HepG2 (cell line): ENCODE measurements around the gene AHSG. TPM values are rescaled to one million over a fixed set of nuclear protein-coding genes. Genes with fewer than 3 reads are reported as not detected.

Experiments used
- ATAC-seq: fragments of 200-7000 bp; cut with Tn5 transposase; 3 replicates; pipeline ENCODE4 v1.9.1; 2020; ENCODE audit warnings: mild to moderate bottlenecking, moderate library complexity
- BruUV-seq: library from RNA; stranded (reverse); fragments of 400-500 nt; replicated peaks from 2 replicates; lab custom pipeline; 2021; lab: Mats Ljungman, UMichigan
- CTCF ChIA-PET: fragments of 300-600 bp; formaldehyde crosslinking; extraction: SDS; loops from one replicate; lab custom pipeline; 2021; ENCODE audit warnings: low total read pairs, inconsistent platforms, low intra/inter-chr PET ratio; lab: Yijun Ruan, JAX
- POLR2A ChIA-PET: fragments of 350-600 bp; sonication (Branson Sonifier 250); formaldehyde crosslinking; loops from one replicate; lab custom pipeline; 2020; ENCODE audit warnings: antibody characterized with exemption, inconsistent platforms; lab: Yijun Ruan, JAX
- DNase-seq: peaks from one replicate; pipeline ENCODE4 v3.0.0-alpha.2; 2015; ENCODE audit warnings: low spot score
- FAIRE-seq: peaks from 3 replicates; lab custom pipeline; 2011; peaks lifted over from hg19 to GRCh38; lab: Jason Lieb, UNC
- H2AFZ ChIP-seq: one replicate; pipeline ENCODE4 v1.6.1; 2011; ENCODE audit warnings: low read length, inconsistent platforms
- H3K27ac ChIP-seq: fragments of 300-600 bp; 3 replicates; pipeline ENCODE4 v1.8.0; 2011; ENCODE audit warnings: mixed run types, mild to moderate bottlenecking, mixed read lengths, low read length, inconsistent platforms; ENCODE audit not compliant: insufficient read depth; ENCODE audit errors: extremely low read length
- H3K27me3 ChIP-seq, 2 experiments: fragments of 200-600 bp in 1 of 2; 2 replicates in 1 of 2; 3 replicates in 1 of 2; pipeline versions ENCODE4 v1.6.0 to v1.8.0; 2011; ENCODE audit warnings: low read length in 2 of 2, mild to moderate bottlenecking in 2 of 2, moderate library complexity in 2 of 2, inconsistent platforms in 1 of 2; ENCODE audit not compliant: insufficient read depth in 2 of 2, control insufficient read depth in 1 of 2
- H3K36me3 ChIP-seq, 2 experiments: fragments of 200-600 bp in 1 of 2; replicated peaks in 1 of 2; 2 replicates in 1 of 2; 3 replicates in 1 of 2; pipeline versions ENCODE4 v1.5.1 to v1.8.0; 2011; ENCODE audit warnings: low read length in 2 of 2, inconsistent platforms in 1 of 2; ENCODE audit not compliant: insufficient read depth in 2 of 2, control insufficient read depth in 1 of 2
- H3K4me1 ChIP-seq: 2 replicates; pipeline ENCODE4 v1.5.1; 2012; ENCODE audit warnings: low read length, inconsistent platforms; ENCODE audit not compliant: insufficient read depth
- H3K4me2 ChIP-seq: 2 replicates; pipeline ENCODE4 v1.6.0; 2011; ENCODE audit warnings: low read depth, low read length, inconsistent platforms
- H3K4me3 ChIP-seq, 3 experiments: fragments of 200-600 bp in 1 of 3; sonication (generic), shearing (Covaris generic) in 1 of 3; replicated peaks in 1 of 3; 2 replicates each; pipeline ENCODE4 v1.5.1; 2011 to 2016; ENCODE audit warnings: low read length in 3 of 3, inconsistent platforms in 2 of 3, low read depth in 2 of 3, mild to moderate bottlenecking in 2 of 3, control low read depth in 1 of 3, mixed read lengths in 1 of 3; ENCODE audit not compliant: insufficient read depth in 1 of 3
- H3K79me2 ChIP-seq: one replicate; pipeline ENCODE4 v1.6.1; 2011; ENCODE audit warnings: low read length, inconsistent platforms; ENCODE audit not compliant: insufficient read depth
- H3K9ac ChIP-seq: 2 replicates; pipeline ENCODE4 v1.6.0; 2011; ENCODE audit warnings: mild to moderate bottlenecking, low read depth, low read length, inconsistent platforms; ENCODE audit not compliant: insufficient read depth
- H3K9me3 ChIP-seq: 2 replicates; pipeline ENCODE4 v1.5.1; 2012; ENCODE audit warnings: mild to moderate bottlenecking, low read length
- H4K20me1 ChIP-seq: 2 replicates; pipeline ENCODE4 v1.6.0; 2011; ENCODE audit warnings: inconsistent platforms, mild to moderate bottlenecking, low read length, moderate library complexity; ENCODE audit not compliant: insufficient read depth
- HMG20A ChIP-seq: IDR thresholded peaks from 2 replicates; pipeline ENCODE4 v1.6.1; 2016; ENCODE audit warnings: borderline replicate concordance
- HNRNPH1 ChIP-seq: fragments of 200-400 bp; formaldehyde crosslinking; optimal IDR thresholded peaks from 2 replicates; pipeline ENCODE3; 2017; ENCODE audit warnings: mild to moderate bottlenecking, low read depth, low read length
- KAT8 ChIP-seq: IDR thresholded peaks from 2 replicates; pipeline ENCODE4 v1.6.1; 2016; ENCODE audit warnings: missing genetic modification reagents, missing compliant biosample characterization
- KDM5A ChIP-seq: fragments of 200-600 bp; sonication (generic); IDR thresholded peaks from 2 replicates; pipeline ENCODE4 v1.7.0; 2018; ENCODE audit warnings: antibody characterized with exemption, mild to moderate bottlenecking, low read length, borderline replicate concordance
- PLRG1 ChIP-seq: fragments of 450-650 bp; conservative IDR thresholded peaks from 2 replicates; pipeline ENCODE4 v1.6.1; 2016
- SRSF1 ChIP-seq: fragments of 200-400 bp; formaldehyde crosslinking; optimal IDR thresholded peaks from 2 replicates; pipeline ENCODE3; 2017; ENCODE audit warnings: mild to moderate bottlenecking, low read depth, low read length, moderate library complexity
- TSC22D2 ChIP-seq: sonication (generic); formaldehyde crosslinking; IDR thresholded peaks from 2 replicates; pipeline ENCODE4 v1.5.1; 2020; ENCODE audit warnings: missing genetic modification reagents, mild to moderate bottlenecking, borderline replicate concordance
- ZNF235 ChIP-seq: sonication (generic); formaldehyde crosslinking; IDR thresholded peaks from 2 replicates; pipeline ENCODE4 v1.8.1; 2023; ENCODE audit warnings: mild to moderate bottlenecking, missing genetic modification reagents, borderline replicate concordance
- ZNF484 ChIP-seq: sonication (generic); formaldehyde crosslinking; IDR thresholded peaks from 2 replicates; pipeline ENCODE4 v1.5.1; 2020; ENCODE audit warnings: mild to moderate bottlenecking, low read depth, missing genetic modification reagents, borderline replicate concordance
- WGBS: methylation state at CpG from one replicate; pipeline ENCODE4 v1.1.6; 2017; ENCODE audit warnings: low lambda C conversion rate; 5-methylcytosine and 5-hydroxymethylcytosine counted together
- in situ Hi-C: cut with HindIII; loops from 2 replicates; pipeline ENCODE4 v1.10.0; 2017; ENCODE audit warnings: low pct_unique_long_range_greater_than_20kb; ENCODE audit not compliant: extremely low pct_ligation_motif_present
- intact Hi-C: fragments of 100-400 bp; cut with micrococcal nuclease; formaldehyde crosslinking; loops from one replicate; pipeline ENCODE4 v1.10.0; 2022; ENCODE audit not compliant: unreplicated experiment
- polyA plus RNA-seq, 8 experiments: library from polyadenylated mRNA; depleted of rRNA in 3 of 8; stranded (reverse) in 7 of 8; unstranded in 1 of 8; fragments of >200 nt; fragmentation: Illumina TruSeq in 4 of 8; extraction: Trizol in 4 of 8; gene quantifications; 2 replicates each; pipeline versions ENCODE4 v1.2.1 to v1.2.3, GENCODE V29; 2011 to 2016; ENCODE audit warnings: low read depth in 4 of 8, missing spikeins in 1 of 8, mixed read lengths in 1 of 8; ENCODE audit not compliant: insufficient read depth in 1 of 8
- total RNA-seq, 5 experiments: library from RNA; depleted of rRNA; stranded (reverse); fragments of >200 nt; fragmentation: Illumina TruSeq; extraction: Trizol; gene quantifications; 2 replicates each; pipeline ENCODE4 v1.2.3, GENCODE V29; 2016; ENCODE audit warnings: low read depth in 1 of 5
- TF ChIP-seq, protein P1 (sequence below): sonication (generic); formaldehyde crosslinking; IDR thresholded peaks from 2 replicates; pipeline ENCODE4 v1.4.0; 2020; ENCODE audit warnings: mild to moderate bottlenecking, missing genetic modification reagents, borderline replicate concordance
- TF ChIP-seq, protein P2 (sequence below): sonication (generic); formaldehyde crosslinking; IDR thresholded peaks from 2 replicates; pipeline ENCODE4 v1.5.0; 2020; ENCODE audit warnings: missing genetic modification reagents

AHSG gene
- total and polyA plus RNA-seq, 2 of the 13 experiments (the other 11 are each of a cell fraction or from before 2014, with no cell fraction given): 2,043 to 19,152 TPM

DNA sequence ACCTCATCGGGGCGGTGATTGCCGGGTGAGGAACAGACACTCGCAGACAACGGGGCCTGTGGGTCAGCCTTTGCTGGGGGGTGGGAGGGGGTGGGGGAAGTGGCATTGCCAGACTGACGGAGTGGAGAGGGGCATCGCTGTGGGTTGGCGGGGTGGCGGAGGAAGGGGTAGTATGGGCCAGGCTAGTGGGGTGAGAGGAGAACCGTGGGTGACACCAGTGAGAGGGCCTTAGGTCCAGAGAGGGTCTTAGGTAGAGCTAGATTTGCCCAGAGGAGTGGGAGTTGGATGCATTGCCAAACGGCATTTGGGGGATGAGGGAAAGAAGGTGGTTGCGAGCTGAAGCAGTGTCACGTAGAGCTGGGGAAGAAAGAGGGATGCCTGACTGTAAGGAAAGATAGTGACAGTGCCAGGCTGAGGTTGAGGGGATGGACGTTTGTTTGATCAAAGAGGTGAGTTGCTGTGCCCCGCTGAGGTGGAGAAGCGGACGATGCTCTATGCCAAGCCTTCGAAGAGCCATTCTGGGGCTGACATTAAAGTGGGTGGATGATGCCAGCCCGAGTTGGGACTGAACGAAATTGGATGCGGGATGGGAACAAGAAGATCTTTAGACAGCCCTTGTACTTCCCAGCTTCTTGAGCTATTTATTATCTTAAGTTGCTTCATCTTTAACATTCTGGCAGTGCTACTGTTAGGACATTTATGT, 41.8 kb upstream of the AHSG start:
- DNase-seq (no peak), ATAC-seq (no peak), FAIRE-seq (no peak)
- intact Hi-C loops (loop anchor here (2.0 kb wide), 1 partner anchor 42 kb away; the partner anchor contains the start of gene AHSG), in situ Hi-C loops (no loop called here)
- BruUV-seq: TSS peak; percentile 47
- H3K9ac ChIP-seq: peak overlapping the region; percentile 94
- H3K27me3 ChIP-seq: no peaks in the 10 kb centered on the region; a peak in 1 of 5 replicates
- H3K9me3 ChIP-seq: no peaks in the 10 kb centered on the region
- peak overlapping the region; percentile 86 to 100 (median 93) for H3K4me3 ChIP-seq
- no peaks in the 10 kb centered on the region for H4K20me1 ChIP-seq
- no peak overlapping the region for H2AFZ ChIP-seq
- POLR2A ChIA-PET: interaction anchor here (0.8 to 6.5 kb wide), 18 partner anchors 8 to 633 kb away, joined by 3 to 111 read pairs (median 6); partner anchors contain the start of genes AHSG, EIF4A2, ETV5 and TRA2B
- CTCF ChIA-PET: no interaction called here
- H3K27ac ChIP-seq: peak overlapping the region; percentile 86
- H3K4me1 ChIP-seq: peaks cover 54% of the 10 kb centered on the region
- TF ChIP-seq KDM5A (peak; percentile 18; the same call in 1 of the 2 replicates), ZNF484 (CRISPR knock-in tag) (no peak)
- H3K36me3 ChIP-seq: peaks cover 8 to 35% of the 10 kb centered on the region in 2 experiments
- 3% methylated on average over 21 of the region's 21 CpGs for WGBS
- peak overlapping the region; percentile 100 for H3K4me2 ChIP-seq
- peaks cover 55% of the 10 kb centered on the region for H3K79me2 ChIP-seq

DNA sequence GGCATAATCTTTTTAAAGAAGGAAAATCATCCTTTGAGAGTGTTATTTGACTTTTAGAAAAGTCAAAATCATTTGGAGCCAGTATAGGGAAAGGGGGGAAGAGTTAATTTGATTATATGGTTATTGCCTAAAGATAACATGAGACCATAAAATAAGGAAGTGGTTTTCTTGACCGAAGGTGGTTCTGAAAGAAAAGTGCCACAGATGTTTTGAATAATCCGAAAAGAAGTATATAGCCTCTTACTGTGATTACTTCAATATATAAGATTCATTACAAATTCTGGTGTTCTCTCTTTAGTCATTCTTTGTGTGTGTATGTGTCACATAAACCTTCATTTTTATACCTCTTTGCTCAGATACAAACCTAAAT, 41.2 kb upstream of the AHSG start:
- Histone ChIP-seq H3K36me3 (peaks cover 8 to 41% of the 10 kb centered on the region in 2 experiments), H3K9ac (peak overlapping the region; percentile 94), H3K27me3 (no peaks in the 10 kb centered on the region; a peak in 1 of 5 replicates), H2AFZ (no peak overlapping the region), H3K4me2 (peak overlapping the region; percentile 100), H4K20me1 (no peaks in the 10 kb centered on the region), H3K4me1 (peaks cover 51% of the 10 kb centered on the region), H3K27ac (no peak overlapping the region), H3K79me2 (peaks cover 50% of the 10 kb centered on the region), H3K4me3 (peak overlapping the region; percentile 86 to 100 (median 93)), H3K9me3 (no peaks in the 10 kb centered on the region)
- in situ Hi-C loops (no loop called here), intact Hi-C loops (loop anchor here (2.0 kb wide), 1 partner anchor 41 kb away; the partner anchor contains the start of gene AHSG)
- ChIA-PET POLR2A (interaction anchor here (0.9 to 6.5 kb wide), 4 partner anchors 23 to 212 kb away, joined by 3 to 111 read pairs (median 20); partner anchors contain the start of genes AHSG and EIF4A2), CTCF (no interaction called here)
- ATAC-seq (no peak), FAIRE-seq (no peak), DNase-seq (no peak)
- no TSS peak for BruUV-seq
- WGBS: 70% methylated on average over 2 of the region's 2 CpGs
- TF ChIP-seq TSC22D2 (CRISPR knock-in tag) (no peak), HNRNPH1 (no peak), HMG20A (CRISPR knock-in tag) (no peak), SRSF1 (no peak), PLRG1 (no peak), ZNF235 (CRISPR knock-in tag) (no peak), KAT8 (CRISPR knock-in tag) (no peak)
- TF ChIP-seq, protein P1, sequence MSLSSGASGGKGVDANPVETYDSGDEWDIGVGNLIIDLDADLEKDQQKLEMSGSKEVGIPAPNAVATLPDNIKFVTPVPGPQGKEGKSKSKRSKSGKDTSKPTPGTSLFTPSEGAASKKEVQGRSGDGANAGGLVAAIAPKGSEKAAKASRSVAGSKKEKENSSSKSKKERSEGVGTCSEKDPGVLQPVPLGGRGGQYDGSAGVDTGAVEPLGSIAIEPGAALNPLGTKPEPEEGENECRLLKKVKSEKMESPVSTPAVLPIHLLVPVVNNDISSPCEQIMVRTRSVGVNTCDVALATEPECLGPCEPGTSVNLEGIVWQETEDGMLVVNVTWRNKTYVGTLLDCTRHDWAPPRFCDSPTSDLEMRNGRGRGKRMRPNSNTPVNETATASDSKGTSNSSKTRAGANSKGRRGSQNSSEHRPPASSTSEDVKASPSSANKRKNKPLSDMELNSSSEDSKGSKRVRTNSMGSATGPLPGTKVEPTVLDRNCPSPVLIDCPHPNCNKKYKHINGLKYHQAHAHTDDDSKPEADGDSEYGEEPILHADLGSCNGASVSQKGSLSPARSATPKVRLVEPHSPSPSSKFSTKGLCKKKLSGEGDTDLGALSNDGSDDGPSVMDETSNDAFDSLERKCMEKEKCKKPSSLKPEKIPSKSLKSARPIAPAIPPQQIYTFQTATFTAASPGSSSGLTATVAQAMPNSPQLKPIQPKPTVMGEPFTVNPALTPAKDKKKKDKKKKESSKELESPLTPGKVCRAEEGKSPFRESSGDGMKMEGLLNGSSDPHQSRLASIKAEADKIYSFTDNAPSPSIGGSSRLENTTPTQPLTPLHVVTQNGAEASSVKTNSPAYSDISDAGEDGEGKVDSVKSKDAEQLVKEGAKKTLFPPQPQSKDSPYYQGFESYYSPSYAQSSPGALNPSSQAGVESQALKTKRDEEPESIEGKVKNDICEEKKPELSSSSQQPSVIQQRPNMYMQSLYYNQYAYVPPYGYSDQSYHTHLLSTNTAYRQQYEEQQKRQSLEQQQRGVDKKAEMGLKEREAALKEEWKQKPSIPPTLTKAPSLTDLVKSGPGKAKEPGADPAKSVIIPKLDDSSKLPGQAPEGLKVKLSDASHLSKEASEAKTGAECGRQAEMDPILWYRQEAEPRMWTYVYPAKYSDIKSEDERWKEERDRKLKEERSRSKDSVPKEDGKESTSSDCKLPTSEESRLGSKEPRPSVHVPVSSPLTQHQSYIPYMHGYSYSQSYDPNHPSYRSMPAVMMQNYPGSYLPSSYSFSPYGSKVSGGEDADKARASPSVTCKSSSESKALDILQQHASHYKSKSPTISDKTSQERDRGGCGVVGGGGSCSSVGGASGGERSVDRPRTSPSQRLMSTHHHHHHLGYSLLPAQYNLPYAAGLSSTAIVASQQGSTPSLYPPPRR: no peak
- TF ChIP-seq, protein P2, sequence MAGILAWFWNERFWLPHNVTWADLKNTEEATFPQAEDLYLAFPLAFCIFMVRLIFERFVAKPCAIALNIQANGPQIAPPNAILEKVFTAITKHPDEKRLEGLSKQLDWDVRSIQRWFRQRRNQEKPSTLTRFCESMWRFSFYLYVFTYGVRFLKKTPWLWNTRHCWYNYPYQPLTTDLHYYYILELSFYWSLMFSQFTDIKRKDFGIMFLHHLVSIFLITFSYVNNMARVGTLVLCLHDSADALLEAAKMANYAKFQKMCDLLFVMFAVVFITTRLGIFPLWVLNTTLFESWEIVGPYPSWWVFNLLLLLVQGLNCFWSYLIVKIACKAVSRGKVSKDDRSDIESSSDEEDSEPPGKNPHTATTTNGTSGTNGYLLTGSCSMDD (CRISPR knock-in tag): no peak
